Measurements from ENCODE around the gene CCDC158. TPM values are rescaled to one million over a fixed set of nuclear protein-coding genes. Genes with fewer than 3 reads are reported as not detected.

The CCDC158 gene
- total and polyA plus RNA-seq, 2 of the 8 experiments (the other 6 are each of a cell fraction or from before 2014, with no cell fraction given), result not detected

- POLR2A ChIA-PET (ENCODE audit: partially characterized antibody), result interaction anchor here (0.8 to 1.4 kb wide), 5 partner anchors 10 to 198 kb away, joined by 3 to 4 read pairs (median 3); no protein-coding TSS in a partner anchor
- Histone ChIP-seq H3K9me3 (ENCODE audit: insufficient read depth in 2 of 2, low read depth in 1 of 2, low read length in 1 of 2) (peaks cover 0 to 5% of the 10 kb centered on the region in 2 experiments; a peak in 2 of 4 replicates), H3K23ac (ENCODE audit: insufficient read length) (no peak overlapping the region), H3K18ac (ENCODE audit: extremely low read depth, low read length) (no peak overlapping the region), H3K4ac (replicated peaks; ENCODE audit: insufficient read length, low read depth, low read length) (no peak overlapping the region), H2AK5ac (ENCODE audit: low read depth, low read length) (no peak overlapping the region), H4K8ac (ENCODE audit: extremely low read depth, insufficient read depth, low read length) (no peak overlapping the region), H2BK15ac (ENCODE audit: low read length) (no peak overlapping the region), H3K9ac (replicated peaks in 1 of 4; ENCODE audit: extremely low read depth in 1 of 4, low read depth in 3 of 4, low read length in 3 of 4) (0 out of 7 replicates have a peak overlapping the region, but pooled peaks of 1 of the 4 experiments have one; percentile 7), H4K5ac (ENCODE audit: insufficient read length, low read depth, low read length) (no peak overlapping the region), H2BK12ac (ENCODE audit: low read depth, low read length) (no peak overlapping the region), H3K14ac (ENCODE audit: insufficient read length) (no peak overlapping the region), H3K79me1 (ENCODE audit: low read depth, low read length) (no peaks in the 10 kb centered on the region), H2AFZ (ENCODE audit: low read length) (peak overlapping the region; percentile 23; the same call in 1 of the 2 replicates), H4K20me1 (replicated peaks in 1 of 2; ENCODE audit: control insufficient read depth in 1 of 2, insufficient read depth in 2 of 2, low read length in 2 of 2) (no peaks in the 10 kb centered on the region), H4K91ac (replicated peaks; ENCODE audit: insufficient read length, low read length) (no peak overlapping the region), H3K4me3 (ENCODE audit: extremely low read depth in 1 of 4, insufficient read depth in 2 of 4, low read depth in 3 of 4, low read length in 4 of 4) (no peak overlapping the region), H3K36me3 (ENCODE audit: control insufficient read depth in 2 of 4, insufficient read depth in 4 of 4, low read length in 3 of 4) (no peaks in the 10 kb centered on the region), H3K23me2 (ENCODE audit: low read depth, low read length) (no peaks in the 10 kb centered on the region), H3K79me2 (ENCODE audit: control insufficient read depth in 1 of 2, insufficient read depth in 2 of 2, low read length in 2 of 2) (no peaks in the 10 kb centered on the region), H3K4me1 (replicated peaks in 1 of 4; ENCODE audit: control insufficient read depth in 3 of 4, insufficient read depth in 4 of 4, low read length in 3 of 4) (peaks cover 3 to 13% (median 8%) of the 10 kb centered on the region in 4 experiments), H2BK120ac (replicated peaks; ENCODE audit: low read depth, low read length) (no peak overlapping the region), H3K56ac (replicated peaks; ENCODE audit: insufficient read length, low read depth, low read length) (no peak overlapping the region), H2BK5ac (ENCODE audit: low read depth, low read length) (no peak overlapping the region), H3K27me3 (replicated peaks in 1 of 4; ENCODE audit: control insufficient read depth in 3 of 4, extremely low read depth in 1 of 4, insufficient read depth in 3 of 4, low read length in 3 of 4) (no peaks in the 10 kb centered on the region), H3K27ac (ENCODE audit: low read depth, low read length) (no peak overlapping the region), H2BK20ac (ENCODE audit: low read length) (no peak overlapping the region), H3K4me2 (ENCODE audit: insufficient read depth in 1 of 2, low read depth in 2 of 2, low read length in 2 of 2) (no peak overlapping the region)
- CTCF ChIA-PET (ENCODE audit: partially characterized antibody), result interaction anchor here (0.6 to 5.8 kb wide), 76 partner anchors 9 to 519 kb away, joined by 3 to 153 read pairs (median 4); partner anchors contain the start of genes FAM47E and STBD1
- peak; percentile 32 for FAIRE-seq
- DNase-seq (ENCODE audit: low read depth in 1 of 2, low spot score in 2 of 2), result no peak
- no peak for TF ChIP-seq POU5F1 (IDR thresholded peaks at IDR 0.05; ENCODE audit: low read depth, low read length)
- 0 out of 2 replicates have a peak, but pooled peaks have one; percentile 6 for TF ChIP-seq CEBPB (IDR thresholded peaks at IDR 0.05; ENCODE audit: low read depth, low read length)
- WGBS, 2 experiments (ENCODE audit: extremely low coverage in 1 of 2, insufficient coverage in 1 of 2, insufficient read length in 1 of 2, insufficient replicate concordance in 2 of 2, low coverage in 1 of 2, low lambda C conversion rate in 2 of 2, missing lambda C conversion rate in 1 of 2), result 53% methylated on average over 4 of the region's 4 CpGs; no CpG with 5 or more reads in 1 of the 2 experiments
Measured at GRCh38 chr4:76377481-76377901, 43.5 kb downstream of the CCDC158 start.

Measured in H1 (cell line).